Mononuclear cell (primary cell): ENCODE data around the gene OOSP1. TPM values are rescaled to one million over a fixed set of nuclear protein-coding genes. Genes with fewer than 3 reads are reported as not detected.
"Not testable (repeated sequence)": the region's sequence is repeated elsewhere in the genome, so short reads cannot be mapped to it uniquely, and the experiment has no call there.

Experiments
- H3K27me3 ChIP-seq: 2 replicates; pipeline ENCODE4 v1.6.0; 2011; ENCODE audit warnings: low read length, control low read depth; ENCODE audit not compliant: insufficient read depth
- H3K4me1 ChIP-seq: 2 replicates; pipeline ENCODE4 v1.5.1; 2011; ENCODE audit warnings: mild to moderate bottlenecking, low read length, control low read depth; ENCODE audit not compliant: insufficient read depth
- H3K4me3 ChIP-seq: 2 replicates; pipeline ENCODE4 v1.5.1; 2011; ENCODE audit warnings: mild to moderate bottlenecking, low read length, moderate library complexity
- H3K9me3 ChIP-seq: 2 replicates; pipeline ENCODE4 v1.5.1; 2011; ENCODE audit warnings: low read depth, mild to moderate bottlenecking, control low read depth, low read length
- total RNA-seq: library from RNA; depleted of rRNA; stranded (reverse); fragments of >200 nt; gene quantifications from one replicate; pipeline ENCODE4 v1.2.3, GENCODE V29; 2012

The OOSP1 gene
- total RNA-seq, 1 donor = not detected

GRCh38 chr11:59982037-59982436 lies 43.8 kb downstream of the OOSP1 start:
- not testable (repeated sequence) for H3K9me3 ChIP-seq, H3K4me1 ChIP-seq, H3K27me3 ChIP-seq, H3K4me3 ChIP-seq

DNA sequence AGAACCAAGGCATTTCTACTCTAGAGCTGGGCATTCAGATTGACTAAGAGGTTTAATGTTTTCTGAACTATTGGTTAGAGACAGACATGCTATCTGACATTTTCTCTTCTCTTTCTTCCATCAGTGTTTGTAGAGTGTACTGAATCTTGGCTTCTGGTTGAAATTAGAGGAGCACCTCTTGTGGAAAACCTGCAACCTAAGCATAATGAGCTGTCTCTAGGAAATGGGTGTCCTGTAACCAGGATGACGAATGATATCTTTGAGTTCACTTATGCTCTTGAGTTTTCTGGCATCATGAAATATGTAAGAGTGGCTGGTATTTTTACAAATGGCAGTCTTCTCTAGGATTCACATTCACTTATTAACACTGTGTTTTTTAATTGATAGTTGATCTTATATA lies 45.0 kb downstream of the OOSP1 start:
- no peak overlapping the region for H3K4me3 ChIP-seq
- H3K27me3 ChIP-seq = no peaks in the 10 kb centered on the region
- no peaks in the 10 kb centered on the region for H3K9me3 ChIP-seq
- H3K4me1 ChIP-seq = no peaks in the 10 kb centered on the region

GRCh38 chr11:59984368-59984767 lies 46.1 kb downstream of the OOSP1 start:
- no peaks in the 10 kb centered on the region for H3K4me1 ChIP-seq
- no peak overlapping the region for H3K4me3 ChIP-seq
- H3K9me3 ChIP-seq = peaks cover 4% of the 10 kb centered on the region
- H3K27me3 ChIP-seq = no peaks in the 10 kb centered on the region

- Histone ChIP-seq H3K4me1 (no peaks in the 10 kb centered on the region), H3K4me3 (no peak overlapping the region), H3K27me3 (no peaks in the 10 kb centered on the region)
Observed at GRCh38 chr11:59990421-59990820, 52.2 kb downstream of the OOSP1 start.

GRCh38 chr11:59992425-59992824 lies 54.2 kb downstream of the OOSP1 start:
- H3K27me3 ChIP-seq = no peaks in the 10 kb centered on the region
- H3K4me1 ChIP-seq = no peaks in the 10 kb centered on the region
- H3K9me3 ChIP-seq = peaks cover 10% of the 10 kb centered on the region
- no peak overlapping the region for H3K4me3 ChIP-seq

More at GRCh38 chr11:59990421-59990820, 52.2 kb downstream of the OOSP1 start:
- peaks cover 10% of the 10 kb centered on the region for H3K9me3 ChIP-seq

DNA sequence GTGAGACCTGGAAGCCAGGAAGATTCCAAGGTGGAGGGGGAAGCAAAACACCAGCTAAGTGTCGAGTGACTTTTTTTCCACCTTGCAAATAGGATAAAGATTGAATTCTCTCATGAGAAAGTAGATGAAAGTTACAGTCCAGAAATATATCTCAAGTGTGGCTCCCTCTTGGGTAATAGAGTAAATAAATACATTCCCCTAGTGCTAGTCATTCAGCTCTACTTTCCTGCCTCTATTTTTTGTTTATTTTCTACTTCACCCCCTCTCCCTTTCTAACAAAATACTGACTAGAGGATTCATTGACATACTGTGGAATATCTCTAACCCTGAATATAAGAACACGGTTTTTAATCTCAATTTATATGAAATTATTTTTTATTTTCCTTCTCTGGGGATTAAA lies 59.6 kb downstream of the OOSP1 start:
- Histone ChIP-seq H3K27me3 (no peaks in the 10 kb centered on the region), H3K4me1 (no peaks in the 10 kb centered on the region), H3K9me3 (no peaks in the 10 kb centered on the region), H3K4me3 (no peak overlapping the region)

GRCh38 chr11:59999691-60000090 lies 61.5 kb downstream of the OOSP1 start:
- Histone ChIP-seq H3K4me3 (no peak overlapping the region), H3K27me3 (no peaks in the 10 kb centered on the region), H3K9me3 (no peaks in the 10 kb centered on the region), H3K4me1 (no peaks in the 10 kb centered on the region)

GRCh38 chr11:60003729-60004128 lies 65.5 kb downstream of the OOSP1 start:
- no peaks in the 10 kb centered on the region for H3K9me3 ChIP-seq

GRCh38 chr11:60005360-60005759 lies 67.1 kb downstream of the OOSP1 start:
- Histone ChIP-seq H3K4me3 (no peak overlapping the region), H3K9me3 (no peaks in the 10 kb centered on the region), H3K27me3 (no peaks in the 10 kb centered on the region), H3K4me1 (no peaks in the 10 kb centered on the region)

More at GRCh38 chr11:60003729-60004128, 65.5 kb downstream of the OOSP1 start:
- Histone ChIP-seq H3K4me1 (no peaks in the 10 kb centered on the region), H3K27me3 (no peaks in the 10 kb centered on the region), H3K4me3 (no peak overlapping the region)

Other genes starting within 250 kb of the OOSP1 start
- not detected for gene OR10V1, start 224.6 kb upstream of the OOSP1 start, total RNA-seq
- 20.9 TPM for gene STX3, start 183.1 kb upstream of the OOSP1 start, total RNA-seq
- 21.8 TPM for gene MRPL16, start 127.7 kb upstream of the OOSP1 start, total RNA-seq
- not detected for gene CBLIF, start 92.9 kb upstream of the OOSP1 start, total RNA-seq
- 0.52 TPM for gene TCN1, start 71.9 kb upstream of the OOSP1 start, total RNA-seq
- not detected for gene OOSP3, start 59.6 kb upstream of the OOSP1 start, total RNA-seq
- not detected for gene OOSP4A, start 25.6 kb downstream of the OOSP1 start, total RNA-seq
- gene OOSP4B, start 78.7 kb downstream of the OOSP1 start, total RNA-seq = not detected
- not detected for gene OOSP2, start 102.0 kb downstream of the OOSP1 start, total RNA-seq
- gene MS4A3, start 118.2 kb downstream of the OOSP1 start, total RNA-seq = 0.31 TPM
- gene MS4A2, start 150.2 kb downstream of the OOSP1 start, total RNA-seq = 0.63 TPM
- gene MS4A6A, start 244.7 kb downstream of the OOSP1 start, total RNA-seq = 237 TPM